GM21825 (cell line): ENCODE results near the gene RASSF6.
"Not testable (repeated sequence)": the region's sequence is repeated elsewhere in the genome, so short reads cannot be mapped to it uniquely, and the experiment has no call there.

Experiments
- ATAC-seq: cut with Tn5 transposase; IDR thresholded peaks from one replicate; pipeline ENCODE4 v1.9.1; 2021; ENCODE audit warnings: mild to moderate bottlenecking, moderate library complexity; ENCODE audit not compliant: unreplicated experiment

The RASSF6 gene

GRCh38 chr4:73613130-73613529 is 7.1 kb downstream of the RASSF6 start:
- no peak for ATAC-seq

GRCh38 chr4:73612032-73612431 is 8.2 kb downstream of the RASSF6 start:
- no peak for ATAC-seq

GRCh38 chr4:73609706-73610105 is 10.5 kb downstream of the RASSF6 start:
- no peak for ATAC-seq

DNA sequence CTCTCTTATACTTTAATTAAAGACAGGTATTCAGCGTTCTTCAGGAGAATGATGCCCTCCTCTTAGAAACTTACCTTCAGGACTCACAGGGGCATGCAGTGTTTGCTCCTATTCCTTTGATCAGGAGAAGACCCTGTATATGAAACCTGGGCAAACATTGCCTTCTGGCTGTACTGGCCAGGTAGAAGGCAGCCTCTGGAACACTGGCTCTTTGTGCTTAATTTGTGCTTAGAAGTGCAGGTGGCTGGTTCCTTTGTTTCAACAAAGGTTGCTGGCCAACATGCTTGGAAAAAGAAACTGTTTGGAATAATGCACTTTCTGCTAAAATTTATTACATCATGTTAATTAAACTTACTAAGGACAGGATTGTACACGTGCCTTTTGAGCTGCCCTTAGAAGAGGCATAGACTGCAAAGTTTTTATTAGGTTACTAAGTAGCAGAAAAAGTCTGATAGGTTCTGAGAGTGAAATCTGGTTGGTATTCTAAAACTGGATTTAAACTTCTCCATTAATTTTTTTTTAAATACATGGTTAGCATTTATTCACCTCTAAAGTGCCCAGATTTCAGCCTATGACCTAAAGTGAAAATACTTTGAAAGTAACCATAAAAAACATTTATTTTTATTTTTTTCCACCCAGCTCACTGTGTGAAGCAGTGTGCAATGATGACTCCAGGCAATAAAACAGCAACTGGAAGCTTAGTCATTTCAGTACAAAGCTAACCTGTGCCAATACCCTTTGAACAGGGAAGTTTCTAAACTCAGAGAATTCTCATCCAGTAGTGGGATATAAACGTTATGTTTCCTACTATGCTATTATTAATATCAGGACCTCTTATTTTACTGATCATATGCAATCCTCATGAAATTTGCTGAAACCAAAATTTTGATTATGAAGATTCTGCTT is 11.3 kb downstream of the RASSF6 start:
- no peak for ATAC-seq

- no peak for ATAC-seq
Observed at GRCh38 chr4:73607375-73608033, 12.7 kb downstream of the RASSF6 start.

DNA sequence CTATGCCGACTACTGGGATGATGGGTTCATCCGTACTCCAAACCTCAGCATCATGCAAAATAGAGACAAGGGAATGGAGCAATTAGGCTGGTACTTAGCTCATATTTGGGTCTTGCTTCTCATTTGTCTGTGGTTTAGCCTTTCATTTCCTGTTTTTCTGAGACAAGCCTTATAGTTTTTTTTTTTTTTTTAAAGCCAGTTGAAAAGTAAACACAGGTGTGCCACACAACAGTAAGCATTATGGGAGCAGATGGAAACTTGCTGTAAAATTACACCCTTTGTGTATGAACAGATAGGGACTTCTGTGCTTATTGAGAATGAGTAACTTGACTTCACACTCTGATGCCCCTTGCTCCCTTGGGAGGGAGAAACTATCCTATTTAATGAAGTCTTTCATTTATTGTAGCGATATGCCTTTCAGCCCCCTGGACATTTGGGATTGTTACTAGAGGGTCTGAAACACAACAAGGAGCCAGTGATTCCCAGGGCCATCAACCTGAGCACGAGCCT is 13.7 kb downstream of the RASSF6 start:
- ATAC-seq, result peak; percentile 81

DNA sequence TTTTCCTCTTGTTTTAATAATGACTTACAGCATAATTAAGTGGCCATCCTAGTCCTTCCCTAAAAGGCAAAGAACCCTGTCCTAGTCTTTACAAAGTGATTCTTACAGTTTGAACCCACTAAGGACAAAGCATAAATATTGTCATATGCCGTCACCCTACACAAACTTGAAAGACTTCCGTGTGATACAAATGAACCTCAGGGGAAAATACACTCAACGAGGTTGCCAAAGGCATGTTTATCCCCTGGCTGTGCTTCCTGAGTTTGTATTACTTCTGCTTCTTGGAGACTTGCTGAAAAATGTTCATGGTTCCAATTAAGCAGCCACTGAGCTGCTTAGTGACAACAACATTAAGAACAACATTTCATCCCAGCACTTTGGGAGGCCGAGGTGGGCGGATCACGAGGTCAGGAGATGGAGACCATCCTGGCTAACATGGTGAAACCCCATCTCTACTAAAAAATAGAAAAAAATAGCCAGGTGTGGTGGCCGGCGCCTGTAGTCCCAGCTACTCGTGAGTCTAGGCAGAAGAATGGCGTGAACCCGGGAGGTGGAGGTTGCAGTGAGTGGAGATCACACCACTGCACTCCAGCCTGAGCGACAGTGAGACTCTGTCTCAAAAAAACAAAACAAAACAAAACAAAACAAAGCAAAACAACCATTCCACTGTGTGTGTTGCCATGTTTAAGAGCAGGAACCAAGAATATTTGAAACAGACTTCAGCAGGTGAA is 16.2 kb downstream of the RASSF6 start:
- ATAC-seq, result no peak

DNA sequence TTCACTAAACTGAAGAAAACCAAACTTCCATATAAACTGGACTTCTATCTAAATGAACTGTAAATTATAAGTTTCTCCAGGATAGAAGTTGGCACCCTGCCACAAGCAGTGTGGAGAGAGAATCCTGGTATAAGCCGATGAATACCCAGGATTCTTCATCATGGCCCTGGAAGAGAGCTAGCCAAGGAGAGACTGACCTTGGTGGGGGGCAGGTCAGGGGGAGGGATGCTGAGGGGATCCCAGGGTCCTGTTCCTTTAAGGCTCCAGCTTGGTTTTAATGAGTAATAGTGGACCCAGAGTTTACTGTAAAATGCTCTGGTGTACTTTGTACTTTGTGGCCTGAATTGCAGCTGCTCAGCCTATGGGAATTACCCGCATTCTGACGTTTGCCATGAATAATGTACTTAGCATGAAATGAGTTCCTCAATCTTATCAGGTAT is 16.9 kb downstream of the RASSF6 start:
- ATAC-seq, result no peak

DNA sequence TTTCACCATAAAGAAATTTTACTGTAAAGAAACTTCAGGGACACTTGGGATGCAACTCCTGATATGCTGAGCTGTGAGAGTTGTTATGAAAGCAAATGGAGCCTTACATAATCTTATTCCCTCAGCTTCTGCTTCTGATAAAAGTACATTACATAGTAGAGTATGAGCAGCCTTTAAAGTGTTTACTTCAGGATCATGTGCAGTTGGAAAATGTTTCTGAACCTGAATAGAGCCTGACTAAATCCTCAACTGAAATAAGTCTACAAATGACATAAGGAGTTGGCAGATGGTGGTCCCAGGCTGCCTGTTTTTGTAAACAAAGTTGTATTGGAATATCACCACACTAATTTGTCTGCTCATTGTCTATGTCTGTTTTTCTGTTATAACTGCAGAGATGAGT is 19.3 kb downstream of the RASSF6 start:
- ATAC-seq, result no peak

DNA sequence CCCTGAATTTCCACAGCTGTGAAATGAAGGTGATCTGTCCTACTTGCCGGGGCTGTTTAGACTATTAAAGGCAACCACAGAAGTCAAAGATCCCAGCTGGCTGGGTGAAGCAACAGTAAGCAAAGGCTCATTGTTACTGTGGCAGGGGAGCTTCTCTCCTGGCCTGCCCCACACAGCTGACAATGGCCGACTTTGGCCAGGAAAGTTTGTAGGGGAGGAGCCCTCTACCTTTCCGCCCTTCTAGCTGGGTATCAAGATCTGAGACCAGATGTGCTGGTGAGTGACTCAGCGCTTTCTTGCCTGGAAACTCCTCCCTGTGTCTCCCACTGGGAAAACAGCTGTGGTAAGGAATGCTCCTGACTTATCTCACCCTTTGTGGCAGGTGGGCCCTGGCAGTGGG is 21.1 kb downstream of the RASSF6 start:
- ATAC-seq, result no peak

DNA sequence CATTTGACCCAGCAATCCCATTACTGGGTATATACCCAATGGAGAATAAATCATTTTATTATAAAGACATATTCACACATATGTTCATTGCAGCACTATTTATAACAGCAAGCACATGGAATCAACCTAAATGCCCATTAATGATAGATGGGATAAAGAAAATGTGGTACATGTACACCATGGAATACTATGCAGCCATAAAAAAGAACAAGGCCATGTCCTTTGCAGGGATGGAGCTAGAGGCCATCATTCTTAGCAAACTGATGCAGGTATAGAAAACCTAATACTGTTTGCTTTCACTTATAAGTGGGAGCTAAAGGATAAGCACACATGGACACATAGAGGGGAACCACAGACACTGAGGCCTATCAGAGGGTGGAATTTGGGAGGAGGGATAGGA is 22.6 kb downstream of the RASSF6 start:
- ATAC-seq, result no peak

DNA sequence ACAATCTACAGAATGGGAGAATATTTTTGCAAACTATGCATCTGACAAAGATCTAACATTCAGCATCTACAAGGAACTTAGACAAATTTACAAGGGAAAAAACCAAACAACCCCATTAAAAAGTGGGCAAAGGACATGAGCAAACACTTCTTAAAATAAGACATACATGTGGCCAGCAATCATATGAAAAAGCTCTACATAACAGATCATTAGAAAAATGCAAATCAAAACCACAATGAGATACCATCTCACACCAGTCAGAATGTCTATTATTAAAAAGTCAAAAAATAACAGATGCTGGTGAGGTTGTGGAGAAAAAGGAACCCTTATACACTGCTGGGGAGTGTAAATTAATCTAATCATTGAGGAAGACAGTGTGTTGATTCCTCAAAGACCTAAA is 23.1 kb downstream of the RASSF6 start:
- ATAC-seq, result not testable (repeated sequence)

GRCh38 chr4:73596001-73596400 is 24.2 kb downstream of the RASSF6 start:
- no peak for ATAC-seq

DNA sequence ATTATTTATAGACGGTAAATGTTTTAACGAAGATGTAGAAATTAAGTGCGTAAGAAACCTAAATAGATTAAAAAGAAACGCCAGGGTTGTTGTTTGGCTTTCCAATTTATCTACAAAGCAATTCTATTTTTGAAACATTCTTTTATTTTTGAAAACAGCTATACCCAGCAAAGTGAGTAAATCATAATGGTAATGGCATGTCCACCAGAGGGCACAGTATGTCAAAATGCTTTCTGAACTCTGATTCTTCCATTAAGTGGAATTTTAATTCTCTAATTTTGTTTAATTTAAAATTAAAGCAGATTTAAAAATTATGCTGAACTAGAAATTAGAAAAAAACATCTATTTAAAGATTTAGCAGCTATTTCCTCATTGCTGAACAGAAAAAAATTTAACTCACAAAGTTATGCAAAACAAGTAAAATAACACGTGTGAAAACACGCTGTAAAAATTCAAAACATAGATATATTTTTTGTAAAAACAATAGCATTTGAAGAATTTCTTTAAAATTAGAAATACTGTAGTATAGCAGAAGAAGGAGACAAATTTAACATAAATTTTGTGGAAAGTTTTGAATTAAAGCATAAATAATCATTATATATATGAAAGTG is 26.5 kb downstream of the RASSF6 start:
- no peak for ATAC-seq

GRCh38 chr4:73589887-73590801 is 30.1 kb downstream of the RASSF6 start:
- ATAC-seq, result peak; percentile 94

GRCh38 chr4:73589261-73589847 is 30.9 kb downstream of the RASSF6 start:
- ATAC-seq, result peak; percentile 31

GRCh38 chr4:73588613-73589012 is 31.6 kb downstream of the RASSF6 start:
- ATAC-seq, result no peak

DNA sequence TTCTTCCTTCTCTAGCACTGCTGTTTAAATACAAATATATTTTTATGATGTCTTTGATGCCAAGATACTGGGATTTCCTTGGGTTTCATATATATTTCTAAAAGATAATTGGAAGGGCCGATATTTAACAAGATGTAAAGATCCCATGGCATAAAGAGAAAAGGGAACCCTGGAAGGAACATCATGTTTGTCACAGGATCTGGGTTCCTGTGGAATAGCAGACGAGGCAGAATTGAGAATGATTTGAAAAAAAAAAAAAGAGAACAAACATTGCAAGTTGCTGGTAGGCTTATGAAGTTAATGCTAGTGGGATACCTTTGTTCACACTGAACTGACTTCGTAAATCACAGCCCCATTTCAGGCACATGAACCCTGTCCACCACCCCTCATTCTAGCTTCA is 33.6 kb downstream of the RASSF6 start:
- no peak for ATAC-seq

DNA sequence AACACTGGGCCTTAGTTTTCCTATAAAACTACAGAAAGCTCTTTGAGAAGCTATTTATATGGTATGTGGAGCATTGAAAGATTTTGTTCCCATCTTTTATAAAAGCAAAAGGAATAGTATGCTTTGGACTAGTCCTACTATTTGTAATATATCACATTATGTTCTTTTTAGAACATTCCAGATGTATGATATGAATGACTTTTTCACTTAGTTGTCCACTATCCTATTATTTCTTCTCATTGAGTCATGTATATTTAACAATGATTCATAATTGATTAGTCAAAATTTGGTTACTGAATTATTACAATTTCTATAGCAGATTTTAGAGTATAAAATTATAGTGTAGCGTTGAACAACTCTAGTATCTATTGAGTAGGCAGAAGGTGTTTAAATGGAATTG is 34.2 kb downstream of the RASSF6 start:
- ATAC-seq, result no peak

DNA sequence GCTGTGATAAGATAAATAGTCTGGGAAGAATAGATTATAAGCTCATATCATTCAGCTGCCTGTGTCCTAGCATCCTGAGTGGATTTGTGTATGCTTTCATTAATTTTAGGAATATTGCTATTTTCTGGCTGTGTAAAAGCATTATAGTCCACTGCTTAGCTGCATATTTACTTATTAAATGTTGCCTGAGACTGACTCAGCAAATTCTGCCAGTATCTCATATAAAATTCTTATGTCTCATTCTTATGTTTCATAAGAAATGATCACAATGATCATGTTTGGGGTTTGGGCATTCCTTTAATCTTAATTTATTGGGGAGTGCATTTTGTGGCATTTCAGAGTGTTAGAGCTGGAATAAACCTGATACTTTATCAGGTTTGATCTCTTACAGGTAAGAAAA is 34.9 kb downstream of the RASSF6 start:
- ATAC-seq, result no peak
